Hypothalamus (tissue), 51 donors: Measurements from ENCODE around the gene KCNMA1.

Experiments
- DNase-seq, 51 donors: peaks; one replicate each; lab custom pipeline; 2025; lab: John Stamatoyannopoulos, UW

The KCNMA1 gene

DNA sequence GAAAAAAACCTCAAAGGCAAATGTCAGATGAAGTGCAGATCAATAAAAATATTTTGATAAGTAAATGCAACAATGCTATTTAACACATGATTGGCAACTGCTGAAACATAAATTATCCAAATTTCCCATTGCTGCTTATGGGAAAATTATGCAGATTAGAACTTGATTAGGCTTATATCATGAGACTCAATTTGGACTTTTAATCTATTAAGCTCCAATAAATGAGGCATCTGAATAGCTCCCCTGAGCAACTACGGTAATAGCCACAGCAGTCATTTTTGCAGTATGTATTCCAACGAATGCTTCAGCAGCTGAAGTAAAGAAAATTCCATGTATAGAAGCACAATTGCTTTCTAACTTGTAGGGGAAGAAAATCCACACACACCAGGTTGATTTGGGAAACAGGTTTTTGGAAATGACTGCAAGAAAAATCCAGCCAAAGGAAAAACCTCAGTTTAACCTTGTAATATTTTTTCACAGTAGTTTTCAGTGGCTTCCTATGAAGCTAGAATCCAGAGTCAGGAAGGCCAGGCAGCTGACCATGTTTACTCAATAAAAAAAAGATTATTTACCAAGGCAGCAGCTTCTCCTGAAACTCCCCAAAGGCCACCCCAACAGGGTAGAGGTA lies 716.1 kb downstream of the KCNMA1 start:
- DNase-seq, result no peak

DNA sequence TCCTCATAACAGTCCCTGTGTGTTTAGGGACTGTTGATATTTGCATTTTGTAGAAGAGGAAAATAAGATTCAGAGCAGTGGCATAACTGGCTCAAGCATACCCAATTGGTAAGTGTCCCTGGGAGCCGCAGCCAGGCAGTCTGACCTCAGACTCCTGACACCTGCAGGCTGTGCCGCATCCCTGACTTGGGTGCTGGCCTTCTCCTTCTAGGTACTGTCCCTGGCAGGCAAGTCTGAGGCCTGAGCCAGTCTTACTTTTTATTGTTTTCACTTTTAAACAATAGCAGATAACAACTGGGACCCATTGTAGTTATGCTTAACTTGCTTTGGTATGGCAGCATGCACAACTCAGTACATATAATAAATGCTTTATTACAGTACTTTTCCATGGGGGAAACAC lies 717.0 kb downstream of the KCNMA1 start:
- no peak for DNase-seq

GRCh38 chr10:76918106-76918505 lies 719.5 kb downstream of the KCNMA1 start:
- DNase-seq, result no peak

GRCh38 chr10:76917071-76917470 lies 720.5 kb downstream of the KCNMA1 start:
- DNase-seq, result no peak

- no peak for DNase-seq
These were observed 721.1 kb downstream of the KCNMA1 start for GRCh38 chr10:76916536-76916935.

GRCh38 chr10:76915316-76915715 lies 722.3 kb downstream of the KCNMA1 start:
- DNase-seq, result peak in 1 of 51 donors; percentile 14

- DNase-seq, result peak in 6 of 51 donors; percentile 3 to 38 (median 12)
These were observed 726.4 kb downstream of the KCNMA1 start for GRCh38 chr10:76911184-76911583.

DNA sequence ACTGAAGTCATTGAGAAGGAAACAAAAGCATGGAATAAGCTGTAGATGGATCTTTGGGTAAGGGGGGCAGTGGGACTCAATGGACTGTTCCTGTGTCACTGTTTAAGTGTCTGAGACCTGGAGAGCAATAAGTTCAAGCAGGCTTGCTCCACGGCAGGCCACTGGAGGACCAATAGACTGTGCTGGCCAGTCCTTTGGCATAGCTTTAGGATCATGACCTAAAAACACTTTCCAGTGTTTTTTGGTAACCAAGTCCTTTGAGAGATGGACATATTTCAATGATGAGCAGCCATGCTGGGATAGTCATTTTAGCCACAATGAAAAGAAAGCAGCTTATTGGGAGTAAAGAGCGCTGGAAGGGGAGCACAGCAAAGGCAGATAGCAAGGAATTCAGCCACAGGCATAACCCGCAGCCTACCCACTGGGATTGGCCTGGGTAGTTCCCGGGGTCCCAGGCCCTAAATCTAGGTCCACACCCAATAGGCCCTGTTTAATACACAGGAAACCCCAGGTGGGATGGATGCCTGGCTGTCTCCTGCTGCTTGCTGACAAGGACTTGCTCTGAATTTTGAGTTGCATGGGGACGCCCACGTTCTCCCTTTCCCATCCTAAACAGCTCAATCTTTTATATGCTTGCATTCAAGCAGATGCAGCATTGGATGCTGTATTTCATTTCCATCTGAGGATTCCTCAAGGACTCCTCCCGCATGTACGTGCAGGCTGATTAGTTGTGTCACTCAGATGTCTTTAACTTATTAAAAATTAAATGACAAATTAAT lies 727.2 kb downstream of the KCNMA1 start:
- DNase-seq, result no peak

DNA sequence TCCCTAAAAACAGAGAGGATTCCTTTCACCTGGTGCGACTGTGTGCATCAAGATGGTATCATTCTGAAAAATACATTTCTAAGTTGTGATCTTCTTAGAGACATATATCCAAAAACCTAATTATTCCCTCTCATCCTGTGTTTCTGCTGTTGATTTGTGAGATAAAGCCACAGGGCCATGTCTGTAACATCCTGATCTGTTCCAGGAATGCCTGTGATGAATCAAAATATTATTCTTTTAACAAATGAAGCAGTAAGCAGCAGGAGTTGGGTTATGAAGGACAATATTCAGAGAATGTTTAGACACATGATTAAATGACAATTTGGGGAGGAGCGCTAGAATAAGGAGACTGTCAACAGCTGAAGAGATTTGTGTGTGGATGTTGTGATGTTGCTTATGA lies 731.4 kb downstream of the KCNMA1 start:
- no peak for DNase-seq

DNA sequence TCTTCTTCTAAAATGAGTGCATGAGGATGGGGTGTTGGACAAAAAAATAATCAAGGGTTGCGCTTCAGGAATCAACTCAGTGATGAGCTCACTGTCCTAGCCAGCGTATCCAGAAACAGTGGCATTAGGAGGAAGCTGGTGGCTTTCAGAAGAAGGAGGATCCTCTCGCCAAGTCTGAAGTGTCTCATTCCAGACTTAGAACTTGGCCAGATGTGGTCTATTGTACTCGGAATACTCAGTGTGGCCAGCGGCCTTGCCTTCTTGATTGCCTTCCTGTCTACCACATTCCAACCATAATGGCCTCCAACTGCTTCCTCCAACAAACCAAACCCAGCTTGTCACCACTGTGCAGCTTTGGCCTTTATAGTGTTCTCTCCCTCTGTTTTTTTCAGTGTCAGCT lies 732.4 kb downstream of the KCNMA1 start:
- DNase-seq, result no peak

- no peak for DNase-seq
These were observed 734.1 kb downstream of the KCNMA1 start for GRCh38 chr10:76903387-76903945.

GRCh38 chr10:76902949-76903348 lies 734.7 kb downstream of the KCNMA1 start:
- DNase-seq, result peak in 4 of 51 donors; percentile 5 to 29 (median 14)

GRCh38 chr10:76901701-76902100 lies 735.9 kb downstream of the KCNMA1 start:
- DNase-seq, result no peak

- DNase-seq, result no peak
These were observed 738.1 kb downstream of the KCNMA1 start for GRCh38 chr10:76899490-76899889.

- DNase-seq, result no peak
These were observed 744.7 kb downstream of the KCNMA1 start for GRCh38 chr10:76892766-76893479.

GRCh38 chr10:76887223-76888010 lies 750.2 kb downstream of the KCNMA1 start:
- DNase-seq, result no peak

DNA sequence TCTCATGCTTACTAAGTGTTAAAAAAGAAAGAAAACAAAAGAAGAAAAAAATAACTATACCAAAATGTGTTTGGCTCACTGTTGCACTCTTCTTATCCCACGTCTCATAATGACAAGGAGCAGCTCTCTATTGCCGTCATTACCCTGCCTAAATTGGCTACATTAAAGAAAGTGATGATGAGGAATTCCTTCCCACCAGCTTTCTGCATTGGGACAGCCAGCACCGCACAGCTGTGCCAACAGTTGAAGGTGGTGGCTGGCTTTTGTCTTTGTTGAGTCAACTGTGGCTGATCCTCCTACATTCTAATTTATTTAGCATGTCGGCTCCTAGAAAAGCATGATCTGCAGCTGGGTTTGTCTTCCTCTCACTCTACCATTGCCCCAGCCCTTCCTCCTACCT lies 751.8 kb downstream of the KCNMA1 start:
- DNase-seq, result peak in 1 of 51 donors; percentile 16

GRCh38 chr10:76884673-76885275 lies 752.8 kb downstream of the KCNMA1 start:
- DNase-seq, result no peak

DNA sequence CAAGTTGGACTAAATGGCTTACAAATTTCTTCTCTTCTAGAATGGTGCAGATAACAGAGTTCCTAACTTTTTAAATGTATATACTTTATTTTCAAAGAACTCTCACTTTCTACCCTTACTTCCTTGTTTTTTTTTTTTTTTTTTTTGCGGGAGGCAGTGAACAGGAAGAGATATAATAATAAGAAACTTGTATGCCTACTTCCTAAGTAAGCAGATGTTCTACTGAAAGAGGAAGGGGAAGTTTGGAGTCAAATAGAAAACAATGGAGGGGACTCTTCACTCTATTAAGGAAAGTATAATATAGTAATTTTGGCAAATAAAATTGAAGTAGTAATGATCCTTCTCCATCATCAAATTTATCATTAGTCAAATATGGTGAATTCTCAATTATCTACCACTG lies 754.0 kb downstream of the KCNMA1 start:
- DNase-seq, result no peak

DNA sequence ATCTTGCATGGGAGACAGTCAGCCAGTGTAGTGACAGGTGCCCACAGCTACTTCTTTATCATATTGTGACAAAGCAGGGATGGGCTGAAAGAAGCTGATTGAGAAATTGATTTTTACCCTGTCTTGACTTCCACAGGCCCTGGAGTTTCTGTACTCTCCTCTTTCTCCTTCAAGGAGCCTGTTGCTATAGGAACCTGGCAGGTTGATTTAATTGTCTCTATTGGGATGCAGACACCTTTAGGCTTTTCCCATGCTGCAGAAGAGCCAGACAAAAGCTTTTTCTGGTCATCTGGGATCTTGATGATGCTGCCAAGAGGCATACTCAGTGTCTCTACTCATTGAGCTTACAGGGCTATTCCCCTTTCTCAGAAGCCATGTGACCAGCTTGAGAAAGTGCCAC lies 754.8 kb downstream of the KCNMA1 start:
- no peak for DNase-seq
